Left ventricle myocardium inferior (tissue), 1 donor: ENCODE data around the gene GINS2. TPM values are rescaled to one million over a fixed set of nuclear protein-coding genes. Genes with fewer than 3 reads are reported as not detected.

Source experiments
- DNase-seq: peaks from one replicate; pipeline ENCODE4 v3.0.0-alpha.2; 2020
- H3K27ac ChIP-seq: fragments of 200-600 bp; replicated peaks from 2 replicates; pipeline ENCODE4 v1.8.0; 2021
- H3K27me3 ChIP-seq: fragments of 200-600 bp; 2 replicates; pipeline ENCODE4 v1.8.0; 2021; ENCODE audit warnings: low read depth
- H3K36me3 ChIP-seq: fragments of 200-600 bp; 2 replicates; pipeline ENCODE4 v1.8.0; 2021
- H3K4me1 ChIP-seq: fragments of 200-600 bp; 2 replicates; pipeline ENCODE4 v1.8.0; 2021
- H3K4me3 ChIP-seq: fragments of 200-600 bp; 2 replicates; pipeline ENCODE4 v1.8.0; 2021; ENCODE audit warnings: mild to moderate bottlenecking, moderate library complexity
- H3K9me3 ChIP-seq: fragments of 200-600 bp; replicated peaks from 2 replicates; pipeline ENCODE4 v1.8.0; 2021
- intact Hi-C: fragments of 100-400 bp; cut with micrococcal nuclease; formaldehyde crosslinking; loops from one replicate; pipeline ENCODE4 v1.11.0; 2022
- total RNA-seq: library from RNA; stranded (reverse); fragmentation: NEBNext Ultra II Directional; extraction: Animal tissue kit (Norgen Biotek cat#: 25700); gene quantifications from one replicate; pipeline ENCODE4 v1.2.1, GENCODE V29; 2021
- TF ChIP-seq, protein P1 (sequence below): fragments of 200-600 bp; IDR thresholded peaks from 2 replicates; pipeline ENCODE4 v1.8.0; 2021; ENCODE audit warnings: antibody characterized with exemption, mild to moderate bottlenecking, borderline replicate concordance
- donor health status: DM: no; HTN: yes; CAD: no; lungs with severe emphysema.

The GINS2 gene
- total RNA-seq, 1 donor from 2014 or later: 0.44 TPM

DNA sequence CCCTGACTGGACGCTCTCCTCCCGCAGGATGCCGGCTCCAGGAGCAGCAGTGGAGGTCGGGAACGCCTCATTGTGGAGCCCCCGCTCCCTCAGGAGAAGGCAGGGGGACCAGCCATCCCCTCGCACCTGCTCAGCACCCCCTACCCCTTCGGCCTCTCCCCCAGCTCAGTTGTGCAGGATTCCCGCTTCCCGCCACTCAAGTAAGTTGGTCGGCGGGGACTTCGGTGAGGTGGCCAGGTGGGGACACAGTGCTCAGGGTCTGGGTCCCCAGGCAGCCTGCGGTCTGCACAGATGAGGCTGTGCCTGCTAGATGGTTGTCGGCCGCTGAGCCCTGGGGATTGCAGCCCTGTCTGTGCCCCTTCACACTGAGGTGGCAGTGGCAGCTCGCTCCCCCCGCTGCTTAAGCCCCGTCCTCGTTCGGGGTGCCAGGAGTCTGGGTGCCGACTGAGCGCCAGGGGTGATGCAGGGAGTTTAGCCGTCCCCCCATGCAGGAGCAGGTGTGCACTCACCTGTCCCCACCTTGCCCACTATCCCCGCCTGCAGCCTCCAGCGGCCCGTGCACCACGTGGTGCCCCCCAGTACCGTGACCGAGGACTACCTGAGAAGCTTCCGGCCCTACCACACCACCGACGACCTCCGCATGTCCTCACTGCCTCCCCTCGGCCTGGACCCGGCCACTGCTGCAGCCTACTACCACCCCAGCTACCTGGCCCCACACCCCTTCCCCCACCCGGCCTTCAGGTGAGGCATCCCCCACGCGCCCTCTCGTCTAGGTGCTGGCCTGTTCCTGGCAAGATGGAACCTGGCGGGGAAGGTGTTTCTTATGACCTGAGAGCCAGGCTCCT is 34.3 kb downstream of the GINS2 start:
- Histone ChIP-seq H3K9me3 (no peaks in the 10 kb centered on the region), H3K36me3 (peaks cover 49% of the 10 kb centered on the region)

DNA sequence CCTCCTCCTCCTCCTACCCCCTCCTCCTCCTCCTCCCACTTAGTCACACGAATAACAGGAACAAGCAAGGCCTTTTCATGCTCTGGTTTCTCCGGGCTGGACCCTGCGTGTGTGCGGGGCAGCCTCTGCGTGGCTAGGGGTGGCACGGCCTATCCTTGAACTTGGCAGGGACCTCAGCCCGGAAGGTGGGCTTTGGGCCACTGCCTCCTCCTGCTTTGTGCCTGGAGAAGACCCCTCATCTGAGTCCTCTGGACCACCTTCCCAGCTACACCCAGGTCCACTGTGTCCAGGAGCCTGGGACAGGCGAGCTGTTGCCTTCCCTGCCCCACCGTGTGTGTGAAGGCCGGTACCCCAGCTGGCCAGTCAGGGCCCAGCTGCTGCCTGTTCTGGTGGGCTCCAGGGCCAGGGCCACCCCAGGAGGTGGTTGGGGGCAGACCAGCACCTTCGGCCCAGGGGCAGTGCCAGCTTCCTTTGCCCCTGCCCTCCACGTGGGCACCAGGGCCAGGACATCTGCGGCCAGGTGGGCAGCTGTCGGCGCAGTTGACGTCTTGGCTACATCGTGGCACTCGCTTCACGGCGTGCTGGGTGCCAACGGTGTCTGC is 35.4 kb downstream of the GINS2 start:
- Histone ChIP-seq H3K27me3 (no peaks in the 10 kb centered on the region), H3K4me1 (peaks cover 32% of the 10 kb centered on the region), H3K36me3 (peaks cover 47% of the 10 kb centered on the region), H3K27ac (peak overlapping the region; percentile 58), H3K4me3 (no peak overlapping the region), H3K9me3 (no peaks in the 10 kb centered on the region)
- DNase-seq: no peak
- intact Hi-C loops: no loop called here
- TF ChIP-seq, protein P1, sequence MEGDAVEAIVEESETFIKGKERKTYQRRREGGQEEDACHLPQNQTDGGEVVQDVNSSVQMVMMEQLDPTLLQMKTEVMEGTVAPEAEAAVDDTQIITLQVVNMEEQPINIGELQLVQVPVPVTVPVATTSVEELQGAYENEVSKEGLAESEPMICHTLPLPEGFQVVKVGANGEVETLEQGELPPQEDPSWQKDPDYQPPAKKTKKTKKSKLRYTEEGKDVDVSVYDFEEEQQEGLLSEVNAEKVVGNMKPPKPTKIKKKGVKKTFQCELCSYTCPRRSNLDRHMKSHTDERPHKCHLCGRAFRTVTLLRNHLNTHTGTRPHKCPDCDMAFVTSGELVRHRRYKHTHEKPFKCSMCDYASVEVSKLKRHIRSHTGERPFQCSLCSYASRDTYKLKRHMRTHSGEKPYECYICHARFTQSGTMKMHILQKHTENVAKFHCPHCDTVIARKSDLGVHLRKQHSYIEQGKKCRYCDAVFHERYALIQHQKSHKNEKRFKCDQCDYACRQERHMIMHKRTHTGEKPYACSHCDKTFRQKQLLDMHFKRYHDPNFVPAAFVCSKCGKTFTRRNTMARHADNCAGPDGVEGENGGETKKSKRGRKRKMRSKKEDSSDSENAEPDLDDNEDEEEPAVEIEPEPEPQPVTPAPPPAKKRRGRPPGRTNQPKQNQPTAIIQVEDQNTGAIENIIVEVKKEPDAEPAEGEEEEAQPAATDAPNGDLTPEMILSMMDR: no peak

More for the DNA sequence above, 34.3 kb downstream of the GINS2 start:
- TF ChIP-seq, protein P1: no peak
- Histone ChIP-seq H3K4me3 (no peak overlapping the region), H3K27me3 (no peaks in the 10 kb centered on the region), H3K27ac (no peak overlapping the region), H3K4me1 (peaks cover 41% of the 10 kb centered on the region)
- intact Hi-C loops: no loop called here
- DNase-seq: no peak

DNA sequence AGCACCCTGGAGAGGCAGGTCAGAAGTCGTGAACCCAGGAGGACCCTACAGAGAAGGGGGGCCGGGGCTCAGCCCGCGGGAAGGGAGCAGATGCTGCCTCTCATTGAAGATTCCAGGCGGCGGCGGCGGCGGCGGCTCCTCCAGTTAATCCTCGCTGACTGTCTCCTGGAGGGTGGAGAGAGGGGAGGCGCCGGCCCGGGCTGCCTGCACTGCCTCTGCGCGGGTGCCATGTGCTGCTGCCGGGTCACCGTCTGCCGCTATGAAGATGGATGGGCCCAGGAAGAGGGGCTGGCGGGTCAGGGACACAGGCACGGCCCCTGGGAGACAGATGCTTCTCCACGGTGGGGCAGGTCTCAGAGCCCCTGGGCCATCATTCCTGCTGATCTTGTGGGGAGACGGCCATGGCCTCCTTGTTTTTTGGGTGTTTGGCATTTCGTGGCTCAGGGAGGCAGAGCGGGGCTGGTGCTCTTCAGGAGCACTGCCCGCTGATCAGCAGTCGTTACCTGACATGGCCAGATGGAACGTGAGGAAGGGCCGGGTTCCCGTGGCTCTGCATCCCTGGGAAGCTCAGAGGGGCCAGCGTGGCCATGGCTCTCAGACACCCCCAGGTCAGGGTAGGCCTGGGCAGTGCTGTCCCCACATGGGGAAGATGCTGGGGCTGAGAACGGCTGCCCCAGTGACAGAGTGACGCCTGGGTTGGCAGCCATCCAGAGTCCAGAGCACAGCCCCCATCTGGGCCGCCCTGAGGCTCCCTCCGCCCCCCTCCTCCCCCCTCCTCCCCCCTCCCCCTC is 36.1 kb downstream of the GINS2 start:
- Histone ChIP-seq H3K27ac (peak overlapping the region; percentile 67), H3K4me3 (no peak overlapping the region), H3K4me1 (peaks cover 32% of the 10 kb centered on the region), H3K27me3 (no peaks in the 10 kb centered on the region), H3K36me3 (peaks cover 45% of the 10 kb centered on the region), H3K9me3 (no peaks in the 10 kb centered on the region)
- peak; percentile 47 for DNase-seq
- TF ChIP-seq, protein P1: no peak
- intact Hi-C loops: no loop called here

DNA sequence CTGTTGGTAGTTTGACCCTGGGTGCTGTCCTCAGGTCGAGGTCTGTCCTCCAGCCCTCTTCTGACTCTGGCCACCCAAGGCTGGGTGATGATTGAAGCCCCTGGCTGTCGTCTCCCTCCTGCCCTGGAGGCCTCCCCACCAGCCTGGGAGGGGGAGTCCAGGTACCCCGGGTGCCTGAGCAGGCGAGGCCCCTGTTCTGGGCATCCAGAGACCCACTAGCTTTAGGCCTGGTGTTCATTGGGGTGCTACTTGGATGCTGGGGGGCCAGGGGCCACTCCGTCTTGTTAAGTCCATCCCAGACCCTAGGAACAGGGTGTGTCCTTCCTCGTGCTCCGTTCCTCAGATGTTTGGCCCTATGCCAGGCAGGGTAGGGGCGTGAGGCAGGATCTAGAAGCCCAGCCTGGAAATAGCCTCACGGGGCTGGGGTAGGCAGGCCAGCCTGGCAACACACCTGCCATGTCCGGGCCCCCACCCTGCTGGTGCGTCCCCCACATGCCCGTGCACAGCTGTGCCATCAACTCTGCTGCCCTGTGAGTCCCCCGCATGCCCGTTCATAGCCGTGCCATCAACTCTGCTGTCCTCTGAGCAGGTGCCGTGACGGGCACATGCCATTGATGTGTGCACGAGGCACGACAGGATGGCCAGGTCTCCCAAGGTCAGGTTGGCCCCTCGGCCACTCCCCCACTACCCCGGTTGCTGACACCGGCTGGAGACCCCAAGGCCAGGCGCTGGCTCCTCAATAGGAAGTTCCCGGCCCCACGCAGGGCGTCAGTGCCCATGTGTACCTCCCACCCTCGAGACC is 36.9 kb downstream of the GINS2 start:
- H3K27me3 ChIP-seq: no peaks in the 10 kb centered on the region
- DNase-seq: no peak
- TF ChIP-seq, protein P1: no peak
- peaks cover 32% of the 10 kb centered on the region for H3K4me1 ChIP-seq
- intact Hi-C loops: no loop called here
- H3K36me3 ChIP-seq: peaks cover 37% of the 10 kb centered on the region
- H3K27ac ChIP-seq: peak overlapping the region; percentile 67
- H3K9me3 ChIP-seq: no peaks in the 10 kb centered on the region
- no peak overlapping the region for H3K4me3 ChIP-seq
